HG03097 (cell line): ENCODE results near the gene SERTAD2.

Experiments used
- ATAC-seq: cut with Tn5 transposase; IDR thresholded peaks from one replicate; pipeline ENCODE4 v1.9.1; 2021; ENCODE audit not compliant: unreplicated experiment, low FRiP score

SERTAD2 gene

GRCh38 chr2:64615192-64615763 is 38.4 kb downstream of the SERTAD2 start:
- no peak for ATAC-seq

GRCh38 chr2:64613276-64613675 is 40.4 kb downstream of the SERTAD2 start:
- no peak for ATAC-seq

GRCh38 chr2:64612575-64613195 is 41.0 kb downstream of the SERTAD2 start:
- no peak for ATAC-seq

- no peak for ATAC-seq
These were observed 43.3 kb downstream of the SERTAD2 start for GRCh38 chr2:64610316-64610855.

GRCh38 chr2:64609942-64610281 is 43.8 kb downstream of the SERTAD2 start:
- ATAC-seq: no peak

GRCh38 chr2:64609227-64609941 is 44.3 kb downstream of the SERTAD2 start:
- ATAC-seq: peak; percentile 35

- peak; percentile 7 for ATAC-seq
These were observed 44.9 kb downstream of the SERTAD2 start for GRCh38 chr2:64608867-64609226.

- no peak for ATAC-seq
These were observed 46.1 kb downstream of the SERTAD2 start for GRCh38 chr2:64607381-64608304.

GRCh38 chr2:64606479-64607363 is 47.0 kb downstream of the SERTAD2 start:
- peak; percentile 79 for ATAC-seq

GRCh38 chr2:64605991-64606478 is 47.7 kb downstream of the SERTAD2 start:
- no peak for ATAC-seq

GRCh38 chr2:64605026-64605471 is 48.7 kb downstream of the SERTAD2 start:
- no peak for ATAC-seq

- no peak for ATAC-seq
These were observed 49.6 kb downstream of the SERTAD2 start for GRCh38 chr2:64604155-64604554.

GRCh38 chr2:64602436-64602835 is 51.3 kb downstream of the SERTAD2 start:
- ATAC-seq: no peak

- no peak for ATAC-seq
These were observed 51.8 kb downstream of the SERTAD2 start for GRCh38 chr2:64601785-64602391.

- ATAC-seq: no peak
These were observed 52.5 kb downstream of the SERTAD2 start for GRCh38 chr2:64601034-64601754.

- no peak for ATAC-seq
These were observed 54.2 kb downstream of the SERTAD2 start for GRCh38 chr2:64599469-64599868.

GRCh38 chr2:64598226-64598625 is 55.5 kb downstream of the SERTAD2 start:
- ATAC-seq: no peak

- ATAC-seq: no peak
These were observed 58.1 kb downstream of the SERTAD2 start for GRCh38 chr2:64595397-64596176.
